Keratinocyte (primary cell): ENCODE data around the gene DTYMK.

Experiments
- CTCF ChIP-seq, 3 experiments: IDR thresholded peaks in 1 of 3; conservative IDR thresholded peaks in 1 of 3; optimal IDR thresholded peaks in 1 of 3; 2 replicates in 2 of 3; 3 replicates in 1 of 3; pipeline versions ENCODE3 to v1.5.1; 2011; ENCODE audit warnings: low read length in 3 of 3, mild to moderate bottlenecking in 3 of 3, moderate library complexity in 2 of 3, control low read depth in 1 of 3, inconsistent platforms in 1 of 3; ENCODE audit not compliant: insufficient read depth in 2 of 3; ENCODE audit errors: extremely low read depth in 1 of 3
- EZH2 ChIP-seq: IDR thresholded peaks from one replicate; pipeline ENCODE4 v1.6.1; 2012; ENCODE audit warnings: inconsistent platforms, mild to moderate bottlenecking, low read length, moderate library complexity

DNA sequence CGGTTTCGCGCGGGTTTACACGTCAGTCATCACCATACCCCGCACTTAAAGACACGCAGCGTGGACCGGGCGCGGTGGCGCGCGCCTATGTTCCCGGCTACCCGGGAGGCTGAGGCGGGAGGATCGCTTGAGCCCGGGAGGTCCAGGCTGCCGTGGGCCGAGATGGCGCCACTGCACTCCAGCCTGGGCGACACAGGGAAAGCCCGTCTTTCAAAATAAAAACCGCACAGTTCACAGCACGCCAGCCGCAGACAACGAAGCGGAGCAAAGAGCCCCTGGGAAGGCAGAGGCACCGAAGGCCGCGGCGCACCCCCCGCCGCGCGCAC lies 328 bp downstream of the DTYMK start:
- no peak for TF ChIP-seq CTCF (optimal IDR thresholded peaks at IDR 0.05 in 1 of 3, IDR thresholded peaks at IDR 0.05 in 1 of 3, conservative IDR thresholded peaks at IDR 0.05 in 1 of 3; ENCODE audit: extremely low read depth in 1 of 3, insufficient read depth in 2 of 3, low read length in 3 of 3)
- no peak for TF ChIP-seq EZH2
